ENCODE data around the gene DIP2C.
"Not testable (repeated sequence)": the region's sequence is repeated elsewhere in the genome, so short reads cannot be mapped to it uniquely, and the experiment has no call there.

The DIP2C gene

DNA sequence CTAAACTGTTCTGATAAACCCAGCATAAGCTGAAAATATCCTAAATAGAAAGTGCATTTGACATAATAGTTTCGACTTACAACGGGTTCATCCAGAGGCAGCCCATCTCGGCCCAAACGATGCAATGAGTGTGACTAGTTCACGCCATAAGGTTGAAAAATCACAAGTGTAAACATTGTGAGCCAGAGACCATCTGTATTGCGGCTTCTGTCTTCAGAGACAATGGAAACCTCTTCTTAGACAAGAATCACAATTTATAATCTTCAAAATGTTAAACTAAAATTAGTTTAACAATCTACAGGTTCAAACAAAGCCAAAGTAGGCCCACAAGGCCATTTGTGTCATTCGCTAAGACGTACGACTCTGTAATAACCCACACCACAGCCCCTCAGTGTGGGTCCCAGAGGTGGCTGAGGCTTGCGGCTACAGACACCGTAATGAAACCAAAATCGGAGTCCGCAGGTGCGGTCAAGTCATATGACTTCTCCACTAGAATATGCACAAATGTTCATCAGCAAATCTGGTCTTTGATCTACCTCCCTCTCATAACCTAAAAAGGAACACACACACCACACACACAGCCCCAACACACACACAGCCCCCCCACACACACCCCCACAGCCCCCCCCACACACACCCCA lies 81.8 kb downstream of the DIP2C start:
- DNase-seq: peak; percentile 11 to 47

DNA sequence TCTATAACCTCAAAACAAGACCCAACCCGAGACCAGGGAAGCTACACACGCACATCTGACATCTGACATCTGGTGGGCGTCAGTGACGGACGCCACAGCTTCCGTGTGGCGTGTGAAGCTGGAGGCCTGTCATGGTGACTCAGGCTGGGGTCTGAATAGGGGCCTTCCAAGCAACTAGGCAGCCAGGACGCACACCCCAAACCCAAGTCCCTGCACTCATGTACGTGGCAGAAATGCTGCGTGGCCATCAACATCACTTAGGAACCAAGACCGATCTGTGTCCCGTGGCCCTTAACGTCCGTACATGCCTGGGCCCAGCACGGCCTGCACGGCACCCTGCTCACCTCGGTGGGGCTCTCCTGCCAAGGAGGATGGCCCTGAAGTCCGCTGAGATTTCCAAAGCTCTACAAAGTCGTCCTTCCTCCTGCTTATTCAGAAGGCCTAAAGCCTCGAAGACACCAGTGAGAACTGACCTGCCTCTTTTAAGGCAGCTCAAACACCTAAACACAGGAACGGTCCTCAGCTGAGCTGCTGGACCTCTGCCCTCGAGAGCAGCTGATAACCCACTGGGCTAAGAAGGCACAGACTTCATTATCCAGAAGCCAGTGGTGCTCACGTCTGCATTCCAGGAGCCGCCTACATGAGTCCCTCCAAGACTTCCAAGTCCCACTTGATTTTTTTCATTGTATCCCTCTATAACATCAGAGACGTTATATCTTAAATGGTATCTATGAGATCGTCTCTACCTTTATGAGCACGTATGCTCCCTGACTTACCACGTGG lies 82.5 kb downstream of the DIP2C start:
- no peak for DNase-seq

DNA sequence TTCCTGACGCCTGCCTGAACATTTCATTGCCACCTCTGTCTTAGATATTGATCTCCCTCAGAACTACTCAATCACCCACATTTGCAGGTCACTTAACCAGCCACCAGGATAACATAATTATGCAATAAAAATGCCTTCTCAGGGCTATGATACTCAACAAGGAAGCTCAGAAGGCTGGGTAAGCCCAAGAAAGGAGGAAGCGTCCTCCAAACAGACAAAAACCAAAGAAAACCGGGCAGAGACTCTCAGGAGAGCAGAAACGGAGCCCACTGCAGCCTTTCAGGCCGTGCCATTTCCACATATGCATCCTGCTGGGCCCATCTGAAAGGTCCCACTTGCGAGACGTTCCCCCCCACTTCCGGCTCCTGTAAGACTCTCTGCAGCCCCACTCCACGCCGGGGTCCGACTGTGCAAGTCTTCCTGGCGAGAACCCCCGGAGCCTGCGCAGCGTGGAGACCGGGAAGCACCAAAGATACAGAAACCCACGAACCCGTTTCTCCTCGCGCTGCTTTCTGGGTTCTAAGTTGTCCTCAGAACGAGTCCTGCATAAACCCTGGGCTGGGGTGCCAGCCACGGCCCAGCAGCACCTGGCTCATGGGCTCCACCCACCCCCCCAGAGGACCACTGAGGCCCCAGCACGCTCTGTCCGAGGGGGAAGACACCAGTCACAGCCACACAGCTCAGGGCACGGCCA lies 83.7 kb downstream of the DIP2C start:
- DNase-seq: no peak

DNA sequence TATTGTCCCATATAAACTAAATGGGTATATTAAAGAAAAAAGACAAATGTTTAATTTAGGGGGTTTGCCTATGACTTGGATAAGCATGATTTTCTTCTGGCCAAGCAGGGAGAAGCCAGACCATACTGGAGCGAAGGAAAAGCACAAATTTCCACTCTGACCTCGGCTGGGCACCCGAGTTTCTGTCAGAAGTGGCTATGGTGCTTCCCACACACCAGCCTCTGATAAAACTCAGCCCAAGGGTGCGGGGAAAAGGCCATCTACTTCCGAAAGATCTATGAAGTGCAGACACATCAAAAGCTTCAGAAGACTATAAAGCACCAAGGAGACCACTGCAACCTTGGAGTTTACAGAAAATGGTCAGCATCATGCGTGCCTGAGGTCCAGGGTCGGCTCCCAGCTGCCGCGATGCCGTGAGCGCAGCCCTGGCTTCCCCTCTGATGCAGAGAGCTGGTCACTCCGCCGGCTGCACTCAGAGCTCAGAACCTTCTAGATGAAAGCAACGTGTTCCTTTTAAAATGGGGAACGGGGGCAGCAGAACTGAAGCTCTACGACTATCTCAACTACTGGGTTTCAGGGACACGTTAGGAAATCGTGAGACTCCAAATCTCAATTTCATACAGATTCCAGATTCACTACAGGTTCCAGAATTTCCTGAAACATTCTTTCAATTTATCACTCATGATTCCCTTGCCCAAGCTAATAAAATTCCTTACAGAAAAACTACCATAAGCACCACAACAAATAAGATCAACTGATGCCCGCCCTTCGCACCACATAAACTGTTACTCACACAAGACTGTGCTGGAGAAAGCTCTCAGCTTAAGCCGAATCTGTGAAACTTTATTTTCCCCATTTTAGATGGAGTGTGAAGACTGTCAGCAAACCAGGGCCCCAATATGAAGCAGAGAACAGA lies 84.5 kb downstream of the DIP2C start:
- DNase-seq: no peak

DNA sequence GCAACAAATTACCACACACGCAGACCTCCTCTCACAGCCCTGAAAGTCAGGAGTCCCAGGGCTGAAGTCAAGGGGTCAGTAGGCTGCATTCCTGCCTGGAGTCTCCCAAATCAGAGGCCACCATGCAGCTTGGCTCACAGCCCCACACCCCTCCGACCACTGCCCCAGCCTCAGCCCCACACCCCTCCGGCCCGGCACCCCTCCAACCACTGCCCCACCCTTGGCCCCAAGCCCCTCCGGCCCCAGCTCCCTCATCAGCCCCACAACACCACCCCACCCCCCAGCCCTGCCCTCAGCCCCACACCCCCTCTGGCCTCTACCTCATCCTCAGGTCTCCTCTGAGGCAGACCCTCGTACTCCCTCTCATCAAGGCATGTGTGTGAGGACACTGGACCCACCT lies 85.7 kb downstream of the DIP2C start:
- DNase-seq: no peak

DNA sequence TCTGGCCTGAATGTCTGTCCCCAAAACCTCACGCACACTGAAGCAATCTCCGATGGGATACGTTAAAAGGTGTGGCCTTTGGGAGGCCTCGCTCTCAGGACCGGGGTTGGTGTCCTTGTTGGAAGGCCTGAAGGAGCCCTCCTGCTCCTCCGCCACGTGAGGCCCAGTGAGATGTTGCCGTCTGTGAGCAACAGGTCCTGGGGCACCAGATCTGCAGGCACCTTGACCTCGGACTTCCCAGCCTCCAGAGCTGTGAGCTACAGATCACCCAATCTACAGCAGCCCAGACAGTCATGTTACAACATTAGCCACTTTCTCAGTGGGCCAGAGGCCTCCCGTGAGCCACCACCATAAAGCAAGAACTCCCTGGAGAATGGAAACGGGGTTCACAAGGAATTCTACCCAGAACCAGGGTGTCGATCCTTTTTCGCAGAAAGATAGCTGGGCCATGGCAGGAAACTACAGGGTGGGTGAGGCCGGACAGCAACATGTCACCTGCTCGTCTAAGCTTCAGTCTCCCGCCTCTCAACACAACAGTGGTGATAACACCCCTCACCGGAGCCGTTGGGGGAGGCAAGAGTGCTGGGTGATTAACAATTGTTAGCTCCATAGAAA lies 87.0 kb downstream of the DIP2C start:
- no peak for DNase-seq

DNA sequence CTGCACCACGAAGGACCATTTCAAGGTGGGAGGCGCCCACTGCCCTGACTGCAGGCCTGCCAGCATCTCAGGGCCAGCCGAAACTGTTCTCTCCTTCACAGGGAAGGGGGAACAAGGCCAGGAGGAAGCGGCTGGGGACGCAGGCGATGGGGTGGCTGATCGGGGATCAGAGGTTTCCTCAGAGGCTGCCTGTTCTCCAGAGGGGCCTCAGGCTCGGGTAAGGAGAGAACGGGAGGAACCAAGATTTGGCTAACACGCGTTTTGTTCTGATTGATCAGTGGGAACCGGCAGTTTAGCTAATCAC lies 87.9 kb downstream of the DIP2C start:
- no peak for DNase-seq

DNA sequence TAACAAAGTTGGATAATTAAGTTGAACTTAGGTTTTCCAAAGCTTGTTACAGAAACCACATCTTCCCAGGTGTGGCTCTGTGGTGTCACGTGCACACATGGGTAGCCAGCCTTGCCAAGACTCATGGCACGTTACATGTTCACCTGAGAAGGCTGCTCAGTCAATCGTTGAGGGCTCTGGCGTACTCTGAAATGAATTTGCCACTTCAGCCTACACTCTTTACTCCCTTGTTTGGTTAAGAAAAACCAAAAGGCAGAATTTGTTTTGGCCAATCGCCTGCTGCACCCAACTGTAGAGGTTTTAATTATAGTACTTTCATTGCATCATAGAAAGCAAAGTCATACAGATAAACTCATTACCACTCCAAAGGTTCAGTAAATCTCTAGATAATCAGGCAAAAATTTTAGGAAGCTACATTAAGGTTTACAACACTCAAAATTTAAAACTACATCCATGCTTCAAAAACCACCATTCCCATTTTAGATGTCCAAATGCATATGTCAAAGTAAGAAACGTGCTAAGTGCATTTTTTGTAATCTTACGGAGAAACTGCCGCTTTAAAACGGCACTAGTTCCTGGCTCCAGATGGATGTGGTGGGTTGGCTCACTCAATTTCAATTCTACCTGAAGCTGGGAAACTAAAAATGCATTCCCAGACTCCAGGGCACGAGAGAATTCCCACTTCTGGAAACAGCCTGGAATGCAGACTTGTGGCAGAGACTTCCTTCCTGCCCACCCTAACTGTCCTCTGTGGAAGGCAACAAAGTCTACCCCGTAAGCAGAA lies 88.4 kb downstream of the DIP2C start:
- no peak for DNase-seq

DNA sequence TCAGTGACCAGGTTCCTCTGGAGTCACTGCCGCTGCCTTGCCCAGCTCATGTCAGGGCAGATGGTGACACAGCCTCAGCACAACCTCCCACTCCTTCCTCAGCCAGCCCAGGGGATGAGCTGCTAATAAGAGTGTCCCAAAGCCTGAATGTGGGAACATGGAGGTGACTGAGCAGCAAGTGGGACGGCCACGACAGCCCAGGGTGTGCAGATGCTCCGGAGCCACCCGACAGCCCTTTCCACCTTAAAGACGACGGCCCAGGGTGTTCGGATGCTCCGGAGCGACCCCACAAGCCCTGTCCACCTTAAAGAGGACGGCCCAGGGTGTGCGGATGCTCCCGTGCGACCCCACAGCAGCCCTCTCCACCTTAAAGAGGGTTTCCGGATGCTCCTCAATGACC lies 89.2 kb downstream of the DIP2C start:
- no peak for DNase-seq

DNA sequence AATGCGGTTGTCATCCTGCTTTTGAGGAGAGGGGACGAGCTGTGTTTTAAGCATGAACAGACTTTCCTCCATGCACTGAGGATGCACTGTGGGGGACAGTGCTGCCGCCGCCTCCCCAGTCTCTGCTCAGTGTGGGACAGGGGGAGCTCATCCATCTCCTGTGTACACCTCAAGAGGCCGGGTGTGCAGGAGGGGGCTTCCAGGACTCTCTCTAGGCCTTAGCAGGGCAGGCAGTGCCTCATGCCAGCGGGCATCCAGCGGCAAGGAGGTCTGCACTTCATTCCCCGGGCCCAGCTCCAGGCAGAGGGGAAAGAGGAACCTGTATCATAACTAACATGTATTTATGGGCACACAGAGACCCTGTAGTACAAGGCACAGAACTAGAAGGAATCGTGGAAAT lies 89.7 kb downstream of the DIP2C start:
- DNase-seq: no peak

DNA sequence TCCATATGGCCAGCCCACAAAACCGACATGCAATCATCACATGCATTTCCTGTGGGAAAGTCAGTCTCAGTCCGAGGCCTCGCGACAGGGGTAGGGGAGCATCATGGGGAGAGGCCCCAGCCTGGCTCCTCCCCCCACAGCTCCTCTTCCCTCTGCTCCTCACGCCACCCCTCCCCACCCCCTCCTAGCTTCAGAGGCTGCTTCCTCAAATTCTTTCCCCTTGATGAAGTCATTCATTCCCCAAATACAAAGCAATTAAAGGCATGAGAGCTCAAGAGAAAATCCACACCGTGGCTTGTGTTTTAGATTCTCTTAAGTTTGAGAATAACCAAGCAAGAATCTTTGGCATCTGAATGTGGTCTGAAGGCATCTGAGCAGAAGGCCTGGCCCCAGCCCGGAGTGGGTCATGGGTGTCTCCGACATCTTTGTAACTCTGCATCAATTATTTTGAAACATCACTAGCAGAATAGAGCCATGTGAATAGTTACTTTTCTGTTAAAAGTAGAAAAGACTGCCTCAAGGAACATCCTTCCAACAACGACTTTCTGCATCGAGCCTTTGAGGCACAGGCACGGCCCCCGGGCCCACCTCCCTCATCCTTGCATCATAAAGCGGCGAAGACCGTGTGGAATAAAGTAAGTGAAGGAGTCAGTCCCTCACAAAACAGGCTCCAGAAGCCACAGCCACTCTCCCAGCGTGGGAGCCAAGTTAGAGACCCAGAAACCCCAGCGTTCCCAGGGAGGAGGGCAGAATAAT lies 90.9 kb downstream of the DIP2C start:
- no peak for DNase-seq

DNA sequence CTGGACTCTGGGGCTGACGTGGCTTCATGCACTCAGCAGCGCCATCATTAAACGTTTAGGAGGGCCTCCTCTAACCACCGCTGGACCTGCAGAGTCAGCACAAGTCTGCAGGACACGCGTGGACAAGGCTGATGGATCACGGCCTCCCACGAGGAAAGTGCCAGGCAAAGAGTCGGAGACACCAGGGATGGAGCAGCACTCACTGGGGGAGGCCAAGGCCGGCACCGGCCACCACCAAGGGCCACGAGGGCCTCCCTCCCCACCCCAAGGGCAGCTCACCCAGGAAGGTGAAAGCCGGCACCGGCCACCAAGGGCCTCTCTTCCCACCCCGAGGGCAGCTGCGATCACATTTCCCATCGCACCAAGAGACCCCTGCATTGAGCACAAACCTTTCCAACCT lies 91.5 kb downstream of the DIP2C start:
- DNase-seq: no peak

DNA sequence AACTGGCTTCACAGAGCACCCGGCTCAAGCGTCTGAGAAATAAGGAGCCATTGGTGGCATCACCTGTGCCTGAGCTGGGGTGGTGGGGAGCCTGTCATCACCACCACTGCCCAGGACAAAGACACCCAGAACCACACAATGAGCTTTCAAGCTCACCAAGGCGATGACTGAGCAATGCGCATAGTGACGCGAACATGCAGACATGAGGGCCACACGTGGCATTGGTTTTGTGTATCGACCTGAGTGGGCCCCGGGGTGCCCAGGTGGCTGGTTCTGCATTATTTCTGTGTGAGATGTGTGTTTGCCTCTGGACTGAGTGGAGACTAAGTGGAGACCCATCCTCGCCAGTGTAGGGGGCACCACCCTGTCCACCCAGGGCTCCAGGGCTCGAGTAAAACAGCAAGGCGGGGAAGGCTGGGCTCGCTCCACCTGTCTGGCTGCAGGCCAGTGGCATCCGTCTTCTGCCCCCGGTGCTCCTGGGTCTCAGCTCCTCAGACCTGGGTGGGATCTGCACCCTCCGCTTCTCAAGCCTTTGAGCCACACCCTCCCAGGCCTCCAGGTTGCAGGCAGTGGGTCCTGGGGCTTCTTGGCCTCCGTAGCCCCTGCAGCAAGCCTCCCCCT lies 92.6 kb downstream of the DIP2C start:
- no peak for DNase-seq

DNA sequence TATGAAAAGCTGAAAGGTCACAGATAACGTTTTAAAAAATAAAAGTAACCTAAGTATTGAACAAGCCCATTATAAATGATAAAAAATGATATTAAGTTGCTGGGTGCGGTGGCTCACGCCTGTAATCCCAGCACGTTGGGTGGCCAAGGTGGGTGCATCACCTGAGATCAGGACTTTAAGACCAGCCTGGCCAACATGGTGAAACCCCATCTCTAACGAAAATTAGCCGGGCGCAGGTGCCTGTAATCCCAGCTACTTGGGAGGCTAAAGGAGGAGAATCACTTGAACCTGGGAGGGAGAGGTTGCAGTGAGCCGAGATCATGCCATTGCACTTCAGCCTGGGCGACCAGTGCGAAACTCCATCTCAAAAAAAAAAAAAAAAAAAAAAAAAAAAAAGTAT lies 93.3 kb downstream of the DIP2C start:
- DNase-seq: not testable (repeated sequence)

DNA sequence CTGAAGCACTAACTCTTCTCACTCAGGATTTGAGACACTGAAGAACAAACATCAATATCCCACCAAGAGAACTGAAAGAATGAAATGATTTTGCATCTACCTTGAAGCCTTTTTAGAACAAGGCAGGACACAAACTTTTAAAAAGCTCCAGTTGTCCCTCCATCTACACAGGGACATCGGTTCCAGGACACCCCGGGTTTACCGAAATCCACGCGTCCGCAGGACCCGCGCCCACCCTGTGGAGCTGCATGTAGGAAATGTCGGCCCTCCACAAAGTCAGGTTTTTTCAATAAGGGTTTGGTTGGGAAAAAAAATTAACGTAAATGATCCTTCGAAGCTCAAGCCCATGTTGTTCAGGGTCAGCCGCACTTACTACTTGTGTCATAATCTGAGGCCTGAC lies 94.0 kb downstream of the DIP2C start:
- DNase-seq: no peak

DNA sequence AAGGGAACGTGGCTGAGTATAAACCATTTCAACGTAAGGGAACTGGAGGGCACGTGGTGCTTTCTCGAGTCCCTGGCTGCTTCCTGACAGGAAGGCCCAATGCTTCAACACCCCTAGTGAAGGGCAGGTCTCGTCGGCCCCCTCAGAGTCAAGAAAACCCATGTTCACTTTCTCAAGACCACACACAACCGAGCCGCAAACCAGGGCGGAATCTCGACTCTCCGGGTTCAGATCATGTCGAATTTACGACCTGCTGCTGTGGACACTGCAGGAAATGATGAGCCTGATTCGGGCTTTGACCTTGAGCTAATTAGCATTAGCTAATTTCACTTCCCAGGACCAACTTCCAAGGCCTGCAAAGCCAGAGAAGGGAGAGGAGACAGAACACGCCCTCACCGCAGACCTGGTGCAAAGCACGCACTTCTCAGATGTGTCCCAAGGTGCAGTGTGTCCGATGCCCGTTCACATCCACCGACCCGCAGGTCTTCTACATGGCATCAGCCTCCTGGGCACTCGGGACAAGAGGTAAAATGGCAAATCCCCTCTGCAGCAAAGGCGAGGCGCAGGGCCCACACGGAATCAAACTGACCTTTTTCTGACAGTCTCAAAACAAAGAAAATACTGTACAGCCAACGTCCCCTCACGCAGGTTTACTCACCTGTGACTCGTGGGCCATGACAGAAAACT lies 94.7 kb downstream of the DIP2C start:
- no peak for DNase-seq

DNA sequence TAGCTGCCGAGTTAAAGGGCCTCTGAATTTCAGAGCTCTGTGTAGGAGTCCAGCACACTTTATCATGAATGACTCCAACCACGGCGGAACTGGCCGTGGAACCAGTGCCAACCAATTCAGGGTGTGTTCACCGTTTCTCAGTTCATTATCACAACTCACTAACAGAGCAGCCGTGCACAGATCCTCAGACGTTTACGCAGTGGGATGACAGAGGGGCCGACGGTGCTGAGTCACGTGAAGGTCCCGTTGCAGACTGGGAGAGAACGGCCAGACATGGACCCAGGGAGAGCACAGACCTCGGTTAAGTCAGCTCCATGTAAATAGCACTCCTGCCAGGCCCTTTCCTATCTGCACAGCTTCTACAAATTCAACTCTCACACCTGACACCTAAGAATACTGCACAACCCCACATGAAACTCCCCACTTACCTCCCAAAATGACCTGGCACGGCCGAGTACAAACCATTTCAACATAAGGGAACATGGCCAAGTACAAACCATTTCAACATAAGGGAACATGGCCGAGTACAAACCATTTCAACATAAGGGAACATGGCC lies 95.5 kb downstream of the DIP2C start:
- no peak for DNase-seq

DNA sequence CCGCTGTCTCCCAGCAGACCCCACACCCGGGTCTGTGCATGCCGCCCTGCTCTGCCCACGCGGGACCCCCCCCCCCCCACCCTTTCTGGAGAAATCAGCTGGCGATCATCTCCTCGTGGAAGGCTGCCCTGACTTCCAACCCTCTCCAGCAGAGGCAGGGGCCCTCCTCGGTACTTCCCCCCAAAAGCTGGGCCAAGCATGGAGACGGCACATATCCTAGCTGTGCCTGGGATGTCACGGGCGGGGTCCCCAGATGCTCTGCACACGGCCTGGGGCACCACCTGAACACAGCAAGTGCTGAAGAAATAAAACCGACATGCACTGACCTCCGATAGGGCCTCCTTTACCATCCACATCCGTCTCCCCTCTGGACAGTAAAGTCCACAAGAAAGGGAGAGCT lies 96.0 kb downstream of the DIP2C start:
- DNase-seq: no peak

DNA sequence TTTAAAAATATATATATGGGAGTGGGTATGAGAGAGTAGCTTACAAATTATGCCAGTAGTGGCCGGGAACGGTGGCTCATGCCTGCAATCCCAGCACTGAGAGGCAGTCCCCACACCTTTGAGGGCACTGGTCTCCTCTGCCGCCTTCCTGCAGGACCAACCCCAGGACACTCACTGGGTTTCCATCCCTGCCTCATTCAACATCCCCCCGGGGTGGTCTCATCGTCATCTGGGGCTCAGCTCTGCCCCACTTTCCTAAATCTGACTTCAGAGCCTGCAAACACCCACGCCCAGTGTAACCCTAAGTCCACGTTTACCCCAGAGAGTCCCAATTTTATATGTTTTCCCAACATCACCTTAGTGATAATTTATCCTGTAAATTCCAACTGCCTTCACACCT lies 96.5 kb downstream of the DIP2C start:
- no peak for DNase-seq

DNA sequence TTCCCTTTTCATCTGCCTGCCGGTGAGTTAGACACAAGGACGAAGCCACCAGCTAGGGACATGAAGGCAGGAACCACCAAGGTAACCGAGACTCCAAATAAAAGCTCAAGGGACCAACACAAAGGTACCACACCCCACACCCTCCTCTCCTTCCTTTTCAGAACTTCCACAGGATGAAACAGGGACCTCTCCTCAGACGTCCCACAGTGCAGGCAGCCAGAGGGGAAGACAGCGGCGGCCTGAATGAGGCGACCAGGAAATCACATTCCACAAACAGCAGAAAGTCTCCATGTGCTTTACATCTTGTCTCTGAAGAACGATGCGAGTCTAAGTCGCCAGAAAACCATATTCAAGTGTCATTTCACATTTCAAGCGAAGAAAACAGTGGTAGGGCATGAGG lies 97.8 kb downstream of the DIP2C start:
- DNase-seq: no peak
